GM21423 (cell line): ENCODE measurements around the gene RUBCN.

Experiments used
- ATAC-seq: cut with Tn5 transposase; IDR thresholded peaks from one replicate; pipeline ENCODE4 v1.9.1; 2021; ENCODE audit warnings: mild to moderate bottlenecking, moderate library complexity; ENCODE audit not compliant: unreplicated experiment

RUBCN gene

DNA sequence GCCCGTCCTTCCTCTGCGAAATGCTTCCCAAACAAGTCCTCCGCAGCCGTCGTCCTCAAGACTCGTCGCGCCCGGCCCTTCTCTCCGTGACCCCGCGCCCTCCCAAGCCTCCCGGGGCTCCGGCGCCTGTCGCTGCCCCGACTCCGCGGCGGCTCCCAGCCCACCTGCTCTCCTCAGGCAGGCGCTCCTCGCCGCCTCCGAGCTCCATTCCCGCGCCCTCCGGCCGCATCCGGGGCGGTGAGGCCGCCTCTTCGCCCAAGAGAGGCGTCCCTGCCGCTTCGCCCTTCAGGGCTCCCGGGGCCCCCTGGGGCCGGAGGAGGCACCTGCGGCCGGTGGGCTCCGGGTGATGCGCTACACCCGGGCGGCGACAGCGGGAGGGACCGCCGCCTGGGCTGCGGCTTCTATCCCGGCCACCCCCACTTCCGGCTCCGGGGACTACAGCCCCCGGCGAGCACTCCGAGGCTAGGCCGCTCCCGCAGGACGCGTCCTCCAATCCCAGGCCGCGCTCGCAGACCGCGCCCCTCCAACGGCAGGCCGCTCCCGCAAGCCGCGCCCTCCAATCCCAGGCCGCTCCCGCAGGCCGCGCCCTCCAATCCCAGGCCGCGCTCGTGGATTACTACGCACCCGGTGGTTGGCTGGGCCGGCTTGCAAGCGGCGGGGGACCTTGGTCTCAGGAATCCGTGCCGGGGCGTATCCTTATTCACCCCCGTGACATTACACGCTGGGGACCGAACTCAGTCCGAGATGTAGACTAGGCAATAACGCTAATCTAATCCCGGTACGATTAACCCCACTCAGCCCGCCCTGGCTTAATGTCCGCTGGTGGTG, at the start of gene RUBCN:
TSS of gene RUBCN (minus strand) at position 414 of the 828 bp plus-strand sequence. CDS start at position 229, 185 bp downstream.
- peak; percentile 77 for ATAC-seq

DNA sequence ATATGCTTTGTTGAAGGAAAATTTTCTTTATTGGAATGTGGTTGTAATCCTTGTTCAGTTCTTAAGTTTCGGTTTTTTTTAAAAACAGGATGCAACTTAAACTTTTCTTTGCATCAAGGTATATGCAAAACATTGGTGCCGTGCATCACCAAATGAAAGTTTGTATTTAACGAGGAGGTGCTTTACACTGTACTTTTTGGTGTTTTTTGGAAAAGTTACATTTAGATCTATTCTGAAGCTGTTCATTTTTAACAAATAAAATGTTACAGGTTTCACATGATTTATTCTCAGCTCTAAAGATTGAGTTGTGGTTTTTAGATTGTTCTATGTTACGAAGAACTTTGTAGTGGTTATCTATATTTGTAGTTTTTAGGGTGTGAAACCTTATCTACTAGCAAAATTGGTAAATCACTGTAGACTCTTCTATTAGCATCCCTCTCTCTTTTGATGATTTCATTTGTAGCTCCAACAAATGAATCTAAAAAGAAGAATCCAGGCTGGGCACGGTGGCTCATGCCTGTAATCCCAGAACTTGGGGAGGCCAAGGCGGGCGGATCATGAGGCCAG, 47.4 kb upstream of the RUBCN start:
- ATAC-seq, result no peak

DNA sequence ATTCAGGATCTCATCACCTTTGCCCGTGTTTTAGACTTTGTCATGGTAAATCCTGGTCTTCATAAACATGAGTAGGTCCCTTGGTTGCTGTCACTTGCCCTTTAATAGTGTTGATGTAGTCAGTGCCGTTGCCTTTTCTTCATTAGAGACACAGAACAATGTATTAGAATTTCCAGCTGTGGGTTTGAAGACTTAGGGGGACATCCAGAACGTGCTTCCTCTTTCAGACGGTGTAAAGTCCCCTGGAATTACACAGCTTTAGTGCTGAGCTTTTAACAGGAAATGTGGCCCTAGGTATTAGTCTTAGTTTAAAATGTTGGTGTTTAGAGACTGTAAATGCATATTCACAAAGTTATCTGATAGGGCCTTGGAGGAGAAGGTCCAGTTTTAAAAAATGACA, 45.5 kb upstream of the RUBCN start:
- ATAC-seq, result peak; percentile 61

DNA sequence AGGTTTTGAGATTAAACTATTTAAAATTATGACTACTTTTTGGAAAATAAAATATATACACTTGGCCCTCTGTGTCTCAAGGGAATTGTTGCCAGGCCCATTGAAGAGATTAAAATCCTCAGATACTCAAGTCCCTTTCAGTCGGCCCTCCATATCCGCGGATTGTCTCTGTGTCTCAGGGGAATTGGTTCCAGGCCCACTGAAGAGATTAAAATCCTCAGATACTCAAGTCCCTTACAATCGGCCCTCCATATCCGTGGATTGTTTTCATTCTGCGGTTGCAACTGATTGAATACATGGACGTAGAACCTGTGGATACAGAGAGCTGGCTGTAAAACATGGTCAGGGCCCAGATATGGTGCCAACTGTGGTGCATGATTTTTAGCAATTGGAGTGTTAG, 38.6 kb upstream of the RUBCN start:
- ATAC-seq, result no peak

DNA sequence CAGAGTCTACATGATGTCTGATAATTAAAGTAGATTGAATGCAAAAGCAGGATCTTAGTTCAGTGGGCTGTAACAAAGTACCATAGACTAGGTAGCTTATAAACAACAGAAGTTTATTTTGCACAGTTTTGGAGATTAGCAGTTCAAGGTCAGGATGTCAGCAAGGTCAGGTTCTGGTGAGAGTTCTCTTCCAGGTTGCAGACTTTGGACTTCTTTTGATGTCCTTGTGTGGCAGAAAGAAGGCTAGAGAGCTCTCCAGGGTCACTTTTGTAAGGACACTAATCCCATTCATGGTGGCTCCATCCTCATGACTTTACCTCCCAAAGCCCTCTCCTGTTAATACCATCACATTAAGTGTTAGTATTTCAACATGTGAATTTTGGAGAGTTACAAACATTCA, 25.1 kb upstream of the RUBCN start:
- no peak for ATAC-seq

DNA sequence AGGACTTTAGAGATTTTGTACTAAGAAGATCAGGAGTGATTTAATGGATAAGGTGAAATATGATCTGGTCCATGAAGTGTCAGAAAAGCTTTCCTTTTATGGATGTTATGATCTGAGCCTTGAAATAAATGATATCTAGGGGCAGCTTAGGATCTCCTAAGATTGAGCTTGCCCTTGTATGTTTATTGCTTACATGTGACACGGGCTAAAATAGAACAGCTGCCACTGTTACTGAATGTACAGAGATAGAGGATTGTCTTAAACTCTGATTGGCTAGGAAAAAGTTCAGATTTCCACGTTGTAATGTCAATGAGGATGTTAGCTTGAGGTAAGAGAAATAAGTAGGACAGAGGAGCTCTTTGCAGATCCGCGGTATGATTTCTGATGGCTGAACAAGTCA, 21.8 kb upstream of the RUBCN start:
- ATAC-seq, result no peak

DNA sequence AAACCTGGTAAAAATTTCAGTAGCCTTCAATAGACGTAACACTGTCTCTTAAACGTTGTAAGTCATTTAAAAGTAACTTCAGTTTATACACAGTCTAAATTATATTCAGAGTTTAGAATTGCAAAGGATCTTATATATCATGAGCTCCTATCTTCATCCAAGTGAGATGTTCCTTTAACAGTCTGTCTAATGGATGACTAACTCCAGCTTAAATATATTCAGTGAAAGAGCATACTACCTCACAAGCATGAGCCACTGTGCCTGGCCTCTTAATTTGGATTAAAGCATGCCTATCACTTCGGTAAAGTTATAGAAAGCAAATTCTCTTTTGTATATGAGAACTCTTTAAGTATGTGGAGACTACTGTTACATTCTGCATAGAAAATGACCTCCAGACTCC, 20.0 kb upstream of the RUBCN start:
- ATAC-seq, result no peak

DNA sequence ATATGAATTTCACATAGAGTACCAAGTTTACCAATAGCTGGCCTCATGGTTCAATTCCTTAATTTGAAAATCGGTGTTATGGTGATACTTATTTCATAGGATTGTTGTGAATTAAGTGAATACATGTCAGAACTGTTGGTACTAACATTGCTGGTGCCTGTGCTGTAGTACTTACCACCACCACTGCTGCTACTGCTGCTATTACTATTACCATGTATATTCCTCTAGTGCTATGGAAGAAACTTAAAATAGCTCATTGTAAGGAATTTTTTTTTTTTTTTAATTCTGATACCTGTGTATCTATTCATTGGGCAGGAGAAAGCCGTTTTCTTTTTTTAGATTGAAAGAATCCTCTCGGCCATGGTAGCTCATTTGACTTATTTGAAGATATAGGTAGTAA, 16.6 kb upstream of the RUBCN start:
- ATAC-seq, result no peak

DNA sequence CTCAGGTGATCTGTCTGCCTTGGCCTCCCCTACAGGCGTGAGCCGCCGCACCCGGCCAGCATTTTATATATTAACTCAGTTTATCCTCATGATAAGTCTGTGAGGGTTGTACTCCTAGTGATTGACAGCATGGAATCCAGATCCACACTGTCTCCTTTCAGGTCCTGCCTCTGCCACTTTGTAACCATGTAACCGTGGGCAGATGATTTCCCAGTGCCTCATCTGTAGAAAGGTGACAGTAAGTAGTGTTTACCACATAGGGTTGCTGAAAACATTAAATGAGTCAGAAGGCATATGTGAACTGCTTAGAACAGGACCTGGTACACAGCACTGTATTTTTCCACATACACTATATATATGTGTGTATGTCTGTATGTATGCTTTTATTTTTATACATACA, 15.4 kb upstream of the RUBCN start:
- no peak for ATAC-seq

DNA sequence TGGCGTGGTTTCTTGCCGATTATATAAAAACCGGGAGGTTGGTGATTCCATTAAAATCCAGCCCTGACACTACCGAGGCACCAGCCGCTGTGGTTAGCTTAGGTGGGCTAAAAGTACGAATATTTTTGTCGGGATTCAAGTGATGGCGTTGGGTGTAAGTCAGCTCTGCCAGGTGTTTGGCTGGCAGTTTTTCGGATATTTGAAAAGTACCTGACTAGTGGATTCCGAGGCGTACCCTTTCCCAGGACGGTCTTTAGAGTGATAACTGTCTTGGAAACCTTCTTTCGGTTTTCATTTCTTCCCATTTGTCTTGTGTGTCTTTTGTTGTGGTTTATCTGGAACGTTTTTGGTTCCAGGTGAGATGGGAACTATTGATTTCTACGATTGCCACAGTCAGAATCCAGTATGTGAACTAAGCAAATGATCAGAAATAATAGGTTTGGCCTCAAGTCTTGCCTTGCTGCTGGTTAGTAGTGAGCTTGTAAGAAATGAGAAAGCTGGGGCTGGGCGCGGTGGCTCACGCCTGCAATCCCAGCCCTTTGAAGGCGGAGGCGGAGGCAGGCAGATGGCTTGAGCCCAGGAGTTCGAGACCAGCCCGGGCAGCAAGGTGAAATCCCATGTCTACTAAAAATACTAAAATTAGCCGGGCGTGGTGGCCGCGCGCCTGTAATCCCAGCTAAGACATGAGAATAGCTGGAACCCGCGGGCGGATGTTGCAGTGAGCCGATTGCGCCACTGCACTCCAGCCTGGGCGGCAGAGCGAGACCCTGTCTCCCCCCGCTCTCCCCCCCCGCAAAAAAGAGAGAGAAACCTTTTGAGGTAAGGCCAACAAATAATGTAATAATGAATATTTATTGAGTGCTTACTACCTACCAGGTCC, 14.4 kb upstream of the RUBCN start:
- no peak for ATAC-seq

DNA sequence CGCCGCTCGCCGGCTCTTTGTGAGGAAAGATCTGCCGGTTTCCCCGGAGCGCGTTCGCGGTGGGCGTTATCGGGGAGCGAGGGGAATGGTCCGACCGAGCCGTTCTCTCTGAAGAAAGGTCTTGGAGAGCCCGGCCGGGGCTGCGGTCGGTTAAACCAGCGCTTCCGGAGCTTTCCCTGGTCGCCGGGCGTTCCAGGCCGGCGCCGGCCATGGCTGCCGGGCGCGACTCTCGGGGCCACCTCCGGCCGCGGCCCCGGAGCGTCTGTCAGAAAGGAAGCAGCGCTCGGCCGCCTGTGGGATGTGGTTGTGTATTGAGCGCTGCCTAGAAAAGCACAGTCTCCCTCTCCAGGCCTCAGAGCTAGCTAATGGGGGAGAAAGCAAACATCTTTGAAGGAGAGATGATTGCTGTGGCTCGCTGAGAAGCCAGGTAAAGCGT, 13.7 kb upstream of the RUBCN start:
- ATAC-seq, result peak; percentile 54

DNA sequence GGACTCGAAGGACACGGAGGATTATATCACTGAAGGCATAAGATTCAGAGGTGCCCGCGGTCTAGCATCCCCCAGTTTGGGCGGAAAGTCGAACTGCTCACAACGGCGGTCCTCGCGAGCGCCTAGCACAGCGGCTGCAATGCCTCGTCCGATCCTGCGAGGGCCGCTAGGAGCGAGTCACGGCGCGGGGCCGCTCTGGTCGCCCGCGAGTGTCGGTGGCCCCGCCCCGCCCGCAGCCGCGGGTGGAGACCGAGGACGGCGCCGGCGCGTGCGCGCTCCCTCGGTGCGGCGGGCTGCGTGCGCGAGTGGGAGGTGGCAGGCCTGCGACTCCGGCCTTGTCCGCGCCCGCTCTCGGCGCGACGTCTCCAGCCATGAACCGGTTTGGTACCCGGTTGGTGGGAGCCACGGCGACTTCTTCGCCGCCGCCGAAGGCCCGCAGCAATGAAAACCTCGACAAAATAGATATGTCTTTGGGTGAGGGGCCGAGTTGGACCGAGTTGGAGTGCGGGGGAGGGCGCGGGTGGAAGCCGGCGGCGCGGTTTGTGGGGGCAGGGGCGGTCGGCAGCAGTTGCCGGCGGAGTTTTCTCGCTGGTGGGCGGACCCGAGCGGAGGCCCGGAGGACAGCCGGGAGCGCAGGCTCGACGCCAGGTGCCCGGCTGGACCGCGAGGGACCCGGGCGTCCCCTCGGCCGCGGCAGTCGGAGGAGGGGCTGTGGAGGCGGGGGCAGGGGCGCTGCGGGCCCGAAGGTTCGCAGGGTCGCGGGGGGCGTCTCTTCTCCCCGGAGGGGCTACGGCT, 13.1 kb upstream of the RUBCN start, which contains the start of gene FYTTD1:
TSS of gene FYTTD1 (plus strand) at position 283 of the 795 bp plus-strand sequence. CDS start at position 372, 89 bp downstream.
- peak; percentile 83 for ATAC-seq

DNA sequence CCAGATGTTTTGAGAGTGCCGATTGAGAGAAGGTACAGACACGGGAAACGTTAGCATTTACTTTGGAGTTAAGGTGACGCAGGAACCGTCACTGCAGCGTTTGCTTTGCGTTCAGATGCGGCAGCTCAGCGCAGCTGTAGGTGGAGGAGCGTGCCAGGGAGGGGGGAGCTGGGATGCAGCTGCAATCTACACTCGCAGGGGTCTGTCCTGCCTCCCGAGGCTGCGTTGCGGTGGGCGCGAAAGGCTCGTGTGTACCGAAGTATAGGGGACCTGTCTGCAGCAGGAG, 12.6 kb upstream of the RUBCN start:
- ATAC-seq, result peak; percentile 34

DNA sequence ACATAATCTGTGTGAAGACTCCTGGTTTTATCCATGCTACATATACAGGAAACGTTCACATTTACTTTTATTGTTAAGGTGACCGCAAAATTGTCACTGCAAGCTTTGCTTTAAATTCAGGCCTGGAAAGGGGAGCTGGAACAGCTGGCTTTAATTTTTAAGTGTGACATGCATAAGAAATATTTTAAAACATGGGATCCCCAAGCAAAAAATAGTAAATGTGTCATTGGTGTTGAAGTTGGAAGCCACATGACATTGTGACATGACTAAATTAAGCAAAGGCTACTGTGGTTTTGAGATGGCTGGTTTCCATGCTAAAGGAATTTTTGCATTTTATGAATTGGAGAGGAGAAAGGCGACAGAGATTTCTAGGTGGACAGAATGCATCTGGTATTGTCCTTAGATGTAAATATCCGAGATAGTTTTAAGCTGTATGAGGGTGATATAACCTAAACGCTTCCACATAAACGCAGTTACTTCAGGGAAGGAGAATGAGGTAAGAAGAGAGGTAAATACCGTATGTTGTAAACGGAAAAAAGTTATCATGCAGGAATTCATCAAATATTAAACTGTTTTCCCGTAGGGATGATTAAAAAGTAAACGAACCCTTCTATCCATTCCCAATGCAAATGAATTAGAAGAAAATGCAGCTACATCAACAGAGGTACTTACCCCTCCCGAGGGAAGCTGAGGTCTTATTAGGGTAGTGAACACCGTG, 12.1 kb upstream of the RUBCN start:
- no peak for ATAC-seq

DNA sequence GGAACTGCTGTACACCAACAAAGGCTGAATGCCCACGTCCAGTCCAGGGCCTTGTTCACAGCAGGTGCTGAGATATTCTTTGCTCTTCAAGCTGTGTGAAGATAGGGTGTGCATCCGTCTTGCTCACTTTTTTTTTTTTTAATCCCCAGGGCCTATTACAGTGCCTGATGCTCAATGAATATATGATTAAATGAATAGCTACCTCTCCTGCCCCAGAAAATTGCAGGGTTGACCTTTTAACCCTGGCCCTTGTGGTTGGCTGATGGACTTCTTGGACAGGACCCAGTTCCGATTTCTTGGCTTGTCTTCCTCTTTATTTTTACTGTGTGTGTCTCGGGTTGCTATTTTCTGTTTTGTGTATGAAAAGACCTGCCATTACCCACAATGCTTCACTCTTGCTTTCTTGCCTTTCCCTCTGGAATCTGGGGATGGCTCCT, 10.1 kb upstream of the RUBCN start:
- no peak for ATAC-seq

DNA sequence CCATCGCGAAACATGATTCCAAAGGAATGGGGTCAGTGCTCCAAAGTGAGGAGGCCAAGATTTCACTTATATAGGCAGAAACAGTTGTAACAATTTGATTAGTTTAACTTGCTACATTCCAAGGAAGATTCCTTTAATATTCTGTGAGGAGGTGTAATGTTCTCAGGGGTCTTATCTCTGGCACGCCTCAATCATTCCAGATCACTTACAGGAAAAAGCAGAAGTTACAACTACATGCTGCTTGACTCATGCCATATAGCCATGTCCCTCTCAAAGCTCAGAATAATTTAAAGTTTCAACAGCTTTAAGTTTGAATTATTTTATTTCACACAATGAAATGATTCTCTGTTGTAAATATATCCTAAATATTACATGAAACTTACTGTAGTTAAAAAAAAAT, 9.5 kb upstream of the RUBCN start:
- no peak for ATAC-seq

DNA sequence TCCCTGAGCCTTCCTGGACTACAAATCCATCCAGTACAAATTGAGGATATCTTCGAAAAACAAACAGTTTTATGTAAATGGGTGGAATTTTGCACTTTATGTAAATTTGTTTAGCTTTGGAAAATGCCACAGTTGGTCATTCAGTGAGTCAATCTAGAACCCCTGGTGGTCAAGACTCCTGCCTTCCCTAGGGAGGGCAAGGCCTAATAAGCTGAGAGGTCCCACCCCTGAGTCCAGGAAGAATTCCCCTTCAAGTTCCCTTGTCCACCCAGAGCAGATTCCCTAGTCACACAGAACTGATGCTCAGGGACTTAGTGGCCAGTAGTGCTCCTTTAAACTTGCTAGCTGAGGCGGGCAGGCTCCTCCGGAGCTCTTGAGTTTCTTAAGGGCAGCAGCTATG, 6.1 kb upstream of the RUBCN start:
- no peak for ATAC-seq

DNA sequence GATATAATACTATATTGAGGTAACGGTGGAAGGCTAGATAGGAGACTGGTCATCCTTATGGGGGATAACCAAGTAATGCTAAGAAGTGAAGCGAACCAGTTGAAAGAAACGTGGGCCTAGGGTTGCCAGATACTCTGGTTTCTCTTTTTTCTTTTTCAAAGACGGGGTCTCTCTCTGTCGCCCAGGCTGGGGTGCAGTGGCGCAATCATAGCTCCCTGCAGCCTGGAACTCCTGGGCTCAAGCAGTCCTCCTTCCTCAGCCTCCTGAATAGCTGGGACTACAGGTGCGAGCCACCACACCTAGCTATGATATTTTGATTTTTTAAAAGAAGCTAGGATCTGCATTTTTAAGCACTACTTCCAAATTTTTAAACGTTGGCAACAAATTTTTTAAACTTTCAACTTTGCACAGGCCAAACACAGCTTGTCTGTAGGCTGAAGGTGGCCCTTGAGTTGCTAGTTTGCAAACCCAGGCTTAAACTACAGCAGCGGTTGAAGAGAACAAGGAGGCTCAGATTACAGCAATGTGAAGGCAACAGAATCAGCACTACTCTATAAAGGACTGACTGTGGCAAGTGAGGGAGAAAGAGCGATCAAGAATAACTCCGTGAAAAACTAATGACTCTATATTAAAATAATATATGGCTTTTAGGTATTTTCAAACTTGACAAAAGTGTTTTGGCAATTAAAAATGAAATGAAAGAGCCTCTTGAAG, 1.2 kb upstream of the RUBCN start:
- no peak for ATAC-seq

DNA sequence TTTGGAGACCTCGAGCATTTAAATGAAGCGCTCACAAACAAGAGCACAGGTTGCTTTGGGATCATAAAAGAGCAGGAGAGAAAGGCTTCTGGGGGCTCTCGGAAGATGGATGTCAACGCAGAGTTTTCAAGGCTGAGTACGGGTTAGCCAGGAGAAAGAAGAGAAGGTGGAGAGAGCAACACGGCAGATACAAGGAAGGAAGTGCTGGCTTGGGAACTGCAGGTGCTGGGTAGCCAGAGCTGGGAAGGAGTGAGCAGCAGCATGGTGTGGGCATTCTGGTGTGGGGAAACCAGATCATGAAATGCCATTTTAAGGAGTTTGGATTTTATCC, 580 bp upstream of the RUBCN start:
- no peak for ATAC-seq

DNA sequence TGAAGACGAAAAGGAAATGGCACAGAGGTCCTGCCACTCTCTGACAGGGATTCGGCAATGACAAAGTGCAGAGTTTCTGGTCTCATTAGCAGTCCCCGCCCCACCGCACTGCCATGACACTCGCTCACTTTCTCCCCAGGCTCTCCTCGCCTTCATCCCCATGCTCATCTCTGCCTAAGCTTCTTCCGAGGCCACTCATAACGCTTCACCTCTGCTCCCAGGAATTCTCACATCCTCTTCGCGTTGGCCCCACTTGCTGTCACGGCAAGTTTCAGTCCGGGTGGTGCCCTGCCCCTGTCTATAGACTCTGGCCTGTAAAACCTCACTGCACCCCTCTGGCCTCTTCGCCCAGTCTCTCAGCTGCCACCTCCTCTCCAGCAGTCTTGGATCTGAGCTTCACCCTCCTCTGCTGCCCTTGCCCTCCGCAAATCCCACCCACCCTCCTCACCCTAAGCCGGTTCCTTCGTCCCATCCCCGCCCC, 654 bp downstream of the RUBCN start:
- ATAC-seq, result no peak
